GM10248 (cell line): ENCODE data around the gene CES3.

ENCODE experiments used
- CTCF ChIA-PET: fragments of 300-600 bp; sonication (Branson Sonifier 250); formaldehyde crosslinking; extraction: SDS; loops from one replicate; lab custom pipeline; 2021; ENCODE audit warnings: antibody characterized with exemption; lab: Yijun Ruan, JAX
- POLR2A ChIA-PET: fragments of 350-650 bp; sonication (Branson Sonifier 250); formaldehyde crosslinking; extraction: SDS; loops from one replicate; lab custom pipeline; 2020; ENCODE audit warnings: antibody characterized with exemption; lab: Yijun Ruan, JAX
- DNase-seq: peaks from one replicate; pipeline ENCODE4 v3.0.0; 2012; ENCODE audit errors: extremely low spot score
- TF ChIP-seq, protein P1 (sequence below): IDR thresholded peaks from 2 replicates; pipeline ENCODE4 v1.5.1; 2012; ENCODE audit warnings: mild to moderate bottlenecking, low read depth; ENCODE audit errors: extremely low read depth, missing control alignments, control extremely low read depth

Gene CES3

DNA sequence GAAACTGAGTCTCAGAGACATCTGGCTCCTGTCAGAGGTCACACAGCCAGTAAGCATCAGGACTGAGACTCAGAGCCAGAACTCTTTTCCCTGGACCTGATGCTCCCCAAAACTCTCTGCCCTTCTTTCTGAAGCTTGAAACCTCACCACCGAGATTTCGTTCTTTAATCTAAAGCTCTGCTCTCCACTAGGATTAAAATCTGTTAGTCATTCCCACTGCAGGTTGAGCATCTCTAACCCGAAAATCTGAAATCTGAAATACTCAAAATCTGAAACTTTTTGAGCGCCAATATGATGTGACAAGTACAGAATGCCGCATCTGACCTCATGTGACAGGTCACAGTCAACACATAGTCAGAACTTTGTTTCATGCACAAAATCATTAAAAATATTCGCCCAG is 44.5 kb upstream of the CES3 start:
- CTCF ChIA-PET: interaction anchor here (1.0 to 4.3 kb wide), 2 partner anchors 11 to 21 kb away, joined by 4 to 28 read pairs; no protein-coding TSS in a partner anchor
- POLR2A ChIA-PET: no interaction called here
- no peak for DNase-seq
- TF ChIP-seq, protein P1, sequence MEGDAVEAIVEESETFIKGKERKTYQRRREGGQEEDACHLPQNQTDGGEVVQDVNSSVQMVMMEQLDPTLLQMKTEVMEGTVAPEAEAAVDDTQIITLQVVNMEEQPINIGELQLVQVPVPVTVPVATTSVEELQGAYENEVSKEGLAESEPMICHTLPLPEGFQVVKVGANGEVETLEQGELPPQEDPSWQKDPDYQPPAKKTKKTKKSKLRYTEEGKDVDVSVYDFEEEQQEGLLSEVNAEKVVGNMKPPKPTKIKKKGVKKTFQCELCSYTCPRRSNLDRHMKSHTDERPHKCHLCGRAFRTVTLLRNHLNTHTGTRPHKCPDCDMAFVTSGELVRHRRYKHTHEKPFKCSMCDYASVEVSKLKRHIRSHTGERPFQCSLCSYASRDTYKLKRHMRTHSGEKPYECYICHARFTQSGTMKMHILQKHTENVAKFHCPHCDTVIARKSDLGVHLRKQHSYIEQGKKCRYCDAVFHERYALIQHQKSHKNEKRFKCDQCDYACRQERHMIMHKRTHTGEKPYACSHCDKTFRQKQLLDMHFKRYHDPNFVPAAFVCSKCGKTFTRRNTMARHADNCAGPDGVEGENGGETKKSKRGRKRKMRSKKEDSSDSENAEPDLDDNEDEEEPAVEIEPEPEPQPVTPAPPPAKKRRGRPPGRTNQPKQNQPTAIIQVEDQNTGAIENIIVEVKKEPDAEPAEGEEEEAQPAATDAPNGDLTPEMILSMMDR: no peak

DNA sequence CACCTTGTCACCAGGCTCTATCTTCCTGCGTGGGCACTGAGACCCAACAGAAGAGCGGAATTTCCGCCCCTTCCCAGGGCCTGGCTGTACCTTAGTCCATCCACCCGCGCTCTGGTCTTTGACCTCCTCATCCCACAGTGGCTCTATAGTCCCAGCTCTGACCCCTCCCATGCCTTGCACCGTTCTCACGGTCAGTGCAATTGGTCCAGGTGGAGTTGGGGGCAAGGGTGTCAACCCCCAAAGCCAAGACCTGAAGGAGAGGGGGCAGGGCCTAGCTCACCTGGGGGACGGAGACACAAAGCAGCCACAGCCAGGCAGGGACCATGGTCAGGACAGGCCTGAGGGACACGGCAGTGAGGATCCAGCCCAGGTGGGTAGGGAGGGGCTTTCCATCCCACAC is 43.3 kb upstream of the CES3 start:
- ChIA-PET CTCF (interaction anchor here (1.1 to 4.3 kb wide), 6 partner anchors 8 to 266 kb away, joined by 3 to 28 read pairs (median 8); no protein-coding TSS in a partner anchor), POLR2A (interaction anchor here (0.5 kb wide), 1 partner anchor 26 kb away, joined by 7 read pairs; no protein-coding TSS in a partner anchor)
- TF ChIP-seq, protein P1: no peak
- DNase-seq: no peak

DNA sequence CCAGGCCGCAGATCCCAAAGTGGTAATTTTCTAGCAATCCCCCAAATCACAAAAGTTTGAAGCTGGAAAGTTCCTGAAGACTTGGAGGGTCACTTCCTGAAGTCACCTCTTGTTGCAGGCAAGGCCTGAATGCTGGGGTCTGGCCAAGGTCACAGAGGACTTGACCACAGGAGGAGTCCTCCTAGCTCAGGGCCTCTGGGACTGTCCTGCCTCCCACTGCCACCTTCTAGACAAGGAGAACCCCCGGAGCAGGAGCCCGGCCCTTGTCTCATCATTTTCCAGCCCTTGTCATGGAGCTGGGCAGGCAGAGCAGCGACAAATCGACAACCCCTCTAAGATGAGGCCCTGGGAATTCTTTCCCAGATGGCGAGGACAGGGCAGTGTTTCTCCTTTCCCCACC is 42.7 kb upstream of the CES3 start:
- TF ChIP-seq, protein P1: no peak
- ChIA-PET POLR2A (interaction anchor here (0.5 kb wide), 1 partner anchor 25 kb away, joined by 7 read pairs; no protein-coding TSS in a partner anchor), CTCF (interaction anchor here (1.0 to 4.3 kb wide), 7 partner anchors 9 to 267 kb away, joined by 3 to 28 read pairs (median 5); no protein-coding TSS in a partner anchor)
- no peak for DNase-seq

DNA sequence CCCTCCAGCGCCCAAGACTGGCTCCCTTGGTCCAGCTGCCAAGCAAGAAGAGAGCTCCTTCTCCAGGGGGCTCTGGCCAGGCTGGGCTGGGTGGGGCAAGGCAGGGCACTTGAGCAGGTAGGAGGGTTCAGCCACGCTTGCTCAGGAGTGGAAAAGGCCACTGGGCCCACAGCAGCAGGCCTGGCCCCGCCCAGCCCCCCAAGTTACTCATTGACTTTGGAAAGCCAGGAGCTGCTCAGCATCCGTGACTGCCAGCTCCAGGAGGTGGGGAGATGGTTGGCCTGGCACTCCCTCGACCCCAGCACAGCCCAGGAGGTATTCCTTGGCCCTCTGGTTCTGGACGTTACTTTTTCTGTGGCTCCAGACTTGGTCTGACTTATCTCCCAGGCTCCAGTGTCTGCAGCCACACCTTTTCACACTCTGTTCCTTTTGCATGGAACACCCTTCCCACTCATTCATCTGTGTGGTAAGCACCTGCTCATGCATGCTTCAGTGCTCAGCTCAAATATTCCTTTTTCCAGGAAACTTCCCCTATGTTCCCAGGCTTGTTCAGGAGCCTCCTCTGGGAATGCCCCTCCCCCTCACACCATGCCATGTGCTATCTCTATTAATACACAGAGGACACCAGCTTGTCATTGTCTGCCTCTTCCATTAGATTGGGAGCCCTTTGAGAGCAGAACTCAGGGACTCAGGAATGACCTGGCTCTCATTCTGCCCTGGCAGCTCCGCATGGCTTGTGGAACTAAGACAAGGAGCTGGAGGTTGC is 42.1 kb upstream of the CES3 start, which contains the start of gene CDH16:
Gene CDH16, minus strand, starts transcription at position 83 of the 766 bp plus-strand sequence. CDS start 820 bp downstream, outside the sequence.
- no peak for DNase-seq
- TF ChIP-seq, protein P1: no peak
- POLR2A ChIA-PET: no interaction called here
- CTCF ChIA-PET: interaction anchor here (1.0 to 4.3 kb wide), 10 partner anchors 9 to 267 kb away, joined by 3 to 28 read pairs (median 4); no protein-coding TSS in a partner anchor

- ChIA-PET CTCF (interaction anchor here (0.9 to 4.3 kb wide), 8 partner anchors 8 to 52 kb away, joined by 3 to 28 read pairs (median 6); no protein-coding TSS in a partner anchor), POLR2A (no interaction called here)
- TF ChIP-seq, protein P1: no peak
- no peak for DNase-seq
These were observed 41.3 kb upstream of the CES3 start for GRCh38 chr16:66919569-66920298.

DNA sequence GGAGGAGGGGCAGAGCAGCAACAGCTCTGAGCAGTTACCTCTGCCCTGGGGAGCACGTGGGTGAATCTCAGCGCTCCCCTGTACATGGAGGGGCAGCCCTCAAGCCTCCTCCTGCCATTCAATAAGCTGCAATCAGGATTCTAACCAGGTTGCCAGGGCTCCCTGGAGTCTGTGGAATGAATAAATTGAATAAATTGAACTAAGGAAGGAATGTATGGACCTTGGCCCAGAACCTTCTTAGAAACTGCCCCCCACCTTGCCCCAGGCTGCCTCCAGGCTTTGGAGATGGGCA is 40.8 kb upstream of the CES3 start:
- ChIA-PET CTCF (interaction anchor here (0.9 to 4.3 kb wide), 7 partner anchors 7 to 52 kb away, joined by 3 to 28 read pairs (median 6); no protein-coding TSS in a partner anchor), POLR2A (no interaction called here)
- TF ChIP-seq, protein P1: no peak
- DNase-seq: no peak
